ENCODE measurements around the gene LCN1. TPM values are rescaled to one million over a fixed set of nuclear protein-coding genes. Genes with fewer than 3 reads are reported as not detected.

The LCN1 gene
- total and polyA plus RNA-seq, 2 of the 4 experiments (the other 2 are of a cell fraction): not detected

DNA sequence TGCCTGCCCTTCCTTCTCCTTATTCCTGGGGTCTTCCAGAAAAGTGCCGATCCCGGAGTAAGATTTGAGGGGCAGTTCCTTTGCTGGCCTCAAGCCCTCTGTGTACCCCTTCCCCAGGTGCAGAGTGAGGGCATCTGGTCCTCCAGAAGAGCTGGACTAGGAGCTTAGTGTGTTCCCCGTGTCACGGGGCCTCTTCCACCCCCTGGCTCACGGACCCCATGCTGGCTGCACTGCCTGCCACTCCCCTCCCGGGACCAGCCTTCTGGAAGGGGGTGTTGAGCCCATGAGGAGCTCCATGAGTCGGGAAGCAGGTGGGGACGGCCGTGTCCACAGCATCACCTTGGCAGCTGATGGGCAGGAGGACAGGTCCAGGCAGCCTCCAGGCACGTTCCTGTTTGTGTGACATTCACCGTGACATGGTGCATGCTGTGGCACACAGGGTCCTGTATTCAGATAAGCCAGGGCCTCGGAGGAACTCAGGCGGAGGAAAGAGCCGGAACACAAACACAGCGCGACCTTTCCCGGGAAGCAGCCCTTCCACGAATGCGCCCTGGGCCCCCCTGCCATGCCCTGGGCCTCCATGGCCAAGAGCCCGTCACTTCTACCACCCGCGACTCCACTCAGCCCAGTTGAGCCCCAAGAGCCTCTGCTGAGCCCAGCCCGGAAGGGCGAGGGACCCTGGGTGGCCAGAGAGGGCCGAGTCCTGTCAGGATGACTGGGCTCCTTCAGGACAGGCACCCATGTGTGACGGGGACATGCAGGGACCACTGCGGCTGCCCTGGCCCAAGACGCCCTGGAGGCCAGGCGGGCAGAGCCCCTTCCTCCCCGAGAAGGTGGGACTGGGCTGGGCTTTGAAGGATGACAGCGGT, 5.9 kb upstream of the LCN1 start:
- Histone ChIP-seq H3K36me3 (ENCODE audit: control insufficient read depth, insufficient read depth, low read length) (no peaks in the 10 kb centered on the region), H3K27ac (ENCODE audit: insufficient read depth, low read length) (no peak overlapping the region), H3K18ac (ENCODE audit: low read depth, low read length) (no peak overlapping the region), H3K4me3 (ENCODE audit: insufficient read depth, low read depth, low read length) (no peak overlapping the region), H4K5ac (ENCODE audit: low read depth, low read length) (no peak overlapping the region), H3K23ac (ENCODE audit: low read depth, low read length) (no peak overlapping the region), H2BK5ac (ENCODE audit: low read depth, low read length, poor library complexity, severe bottlenecking) (no peak overlapping the region), H3K9me3 (ENCODE audit: control insufficient read depth, insufficient read depth, low read length) (no peaks in the 10 kb centered on the region), H3K14ac (replicated peaks; ENCODE audit: low read depth, low read length) (no peak overlapping the region), H4K20me1 (ENCODE audit: insufficient read depth, low read length) (no peaks in the 10 kb centered on the region), H3K27me3 (ENCODE audit: control insufficient read depth, insufficient read depth, low read length) (peaks cover 3% of the 10 kb centered on the region; the same call in 1 of the 2 replicates), H3K79me1 (ENCODE audit: low read depth in 1 of 2, low read length in 2 of 2) (no peaks in the 10 kb centered on the region), H2AK9ac (replicated peaks; ENCODE audit: low read depth, low read length, poor library complexity) (no peak overlapping the region), H3K56ac (ENCODE audit: extremely low read depth, insufficient read depth, low read length) (no peak overlapping the region), H3K4ac (ENCODE audit: low read depth, low read length) (no peak overlapping the region), H2AK5ac (ENCODE audit: low read depth, low read length) (no peak overlapping the region), H4K91ac (ENCODE audit: insufficient read depth, low read depth, low read length) (no peak overlapping the region), H2BK120ac (ENCODE audit: low read depth, low read length) (no peak overlapping the region), H3K4me1 (ENCODE audit: control insufficient read depth, insufficient read depth, low read length) (no peaks in the 10 kb centered on the region), H2BK20ac (ENCODE audit: low read depth, low read length) (no peak overlapping the region), H3K4me2 (ENCODE audit: low read depth, low read length) (no peak overlapping the region), H2BK15ac (ENCODE audit: low read depth, low read length) (no peak overlapping the region), H3K9me1 (ENCODE audit: insufficient read depth, low read length) (no peaks in the 10 kb centered on the region), H4K8ac (ENCODE audit: low read depth in 2 of 2, low read length in 2 of 2) (no peak overlapping the region), H3K9ac (ENCODE audit: low read depth, low read length) (no peak overlapping the region), H2AFZ (replicated peaks; ENCODE audit: low read length, poor library complexity) (no peak overlapping the region)
- POLR2A ChIA-PET (ENCODE audit: unreplicated experiment): no interaction called here
- DNase-seq (no peak), ATAC-seq (ENCODE audit: low read depth) (no peak)
- intact Hi-C loops (cut with micrococcal nuclease) (no loop called here), dilution Hi-C loops (cut with HindIII; ENCODE audit: low sequenced_read_pairs, unreplicated experiment) (no loop called here), in situ Hi-C loops (cut with MboI; ENCODE audit: low sequenced_read_pairs) (no loop called here)
- TF ChIP-seq MAZ (IDR thresholded peaks at IDR 0.05; ENCODE audit: borderline replicate concordance, low read depth, low read length) (no peak), CEBPB (IDR thresholded peaks at IDR 0.05; ENCODE audit: low read depth, low read length) (no peak), POLR2A (IDR thresholded peaks at IDR 0.05; ENCODE audit: low read depth, low read length) (no peak), BHLHE40 (IDR thresholded peaks at IDR 0.05; ENCODE audit: low read depth, low read length) (no peak), NFE2L2 (IDR thresholded peaks at IDR 0.05; ENCODE audit: low read depth, low read length) (no peak), FOS (IDR thresholded peaks at IDR 0.05; ENCODE audit: low read depth, low read length) (no peak), RAD21 (IDR thresholded peaks at IDR 0.05; ENCODE audit: low read length) (no peak), MAFK (IDR thresholded peaks at IDR 0.05; ENCODE audit: low read depth, low read length) (no peak)
- TF ChIP-seq, protein P1, sequence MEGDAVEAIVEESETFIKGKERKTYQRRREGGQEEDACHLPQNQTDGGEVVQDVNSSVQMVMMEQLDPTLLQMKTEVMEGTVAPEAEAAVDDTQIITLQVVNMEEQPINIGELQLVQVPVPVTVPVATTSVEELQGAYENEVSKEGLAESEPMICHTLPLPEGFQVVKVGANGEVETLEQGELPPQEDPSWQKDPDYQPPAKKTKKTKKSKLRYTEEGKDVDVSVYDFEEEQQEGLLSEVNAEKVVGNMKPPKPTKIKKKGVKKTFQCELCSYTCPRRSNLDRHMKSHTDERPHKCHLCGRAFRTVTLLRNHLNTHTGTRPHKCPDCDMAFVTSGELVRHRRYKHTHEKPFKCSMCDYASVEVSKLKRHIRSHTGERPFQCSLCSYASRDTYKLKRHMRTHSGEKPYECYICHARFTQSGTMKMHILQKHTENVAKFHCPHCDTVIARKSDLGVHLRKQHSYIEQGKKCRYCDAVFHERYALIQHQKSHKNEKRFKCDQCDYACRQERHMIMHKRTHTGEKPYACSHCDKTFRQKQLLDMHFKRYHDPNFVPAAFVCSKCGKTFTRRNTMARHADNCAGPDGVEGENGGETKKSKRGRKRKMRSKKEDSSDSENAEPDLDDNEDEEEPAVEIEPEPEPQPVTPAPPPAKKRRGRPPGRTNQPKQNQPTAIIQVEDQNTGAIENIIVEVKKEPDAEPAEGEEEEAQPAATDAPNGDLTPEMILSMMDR (conservative IDR thresholded peaks at IDR 0.05; ENCODE audit: low read depth, low read length): no peak
- no TSS peak for BruUV-seq (replicated peaks)
- 79% methylated on average over 10 of the region's 31 CpGs; no CpG with 5 or more reads in 1 of the 2 experiments for WGBS, 2 experiments (ENCODE audit: extremely low coverage in 2 of 2, insufficient read length in 1 of 2)
- CTCF ChIA-PET: no interaction called here

All from IMR-90 (cell line).